Activated T-cell treated with anti-CD3 and anti-CD28 coated beads for 48 hours (primary cell): ENCODE data around the gene TMEM120A.

ENCODE experiments used
- DNase-seq: peaks from one replicate; pipeline ENCODE4 v3.0.0-alpha.2; 2020; ENCODE audit warnings: low read depth

Gene TMEM120A

GRCh38 chr7:75980430-75981202 lies 13.8 kb downstream of the TMEM120A start:
- no peak for DNase-seq

DNA sequence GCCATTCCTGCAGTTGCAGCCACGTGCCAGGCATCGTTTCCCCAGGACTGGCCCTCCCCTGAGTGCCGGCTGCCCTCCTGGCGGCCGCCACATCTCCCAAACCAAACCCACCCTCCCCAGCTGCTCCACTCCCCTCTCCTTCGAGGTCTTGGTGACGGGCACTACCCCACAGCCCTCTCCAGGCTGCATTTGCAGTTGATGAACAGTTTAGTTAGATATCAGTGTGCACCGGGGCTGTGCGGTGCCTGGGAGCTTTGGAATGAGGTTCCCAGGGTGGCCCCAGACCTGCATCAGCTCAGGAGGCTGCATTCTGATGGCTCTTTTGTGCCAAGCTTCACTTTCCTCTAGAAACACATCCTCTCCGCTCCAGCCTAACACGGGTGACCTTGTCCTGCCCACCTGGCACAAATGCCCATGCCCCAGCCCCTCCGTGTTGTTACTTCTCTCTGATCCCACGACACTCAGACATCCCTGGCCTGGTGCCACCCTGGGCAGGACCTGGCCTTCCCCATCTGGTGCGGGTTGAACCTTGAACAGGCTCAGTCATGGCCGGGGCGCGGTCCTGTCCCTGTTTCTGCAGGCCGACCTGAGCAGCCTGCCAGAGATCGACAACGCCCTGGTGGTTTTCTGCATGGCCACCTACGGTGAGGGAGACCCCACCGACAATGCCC lies 14.5 kb downstream of the TMEM120A start:
- DNase-seq: no peak

DNA sequence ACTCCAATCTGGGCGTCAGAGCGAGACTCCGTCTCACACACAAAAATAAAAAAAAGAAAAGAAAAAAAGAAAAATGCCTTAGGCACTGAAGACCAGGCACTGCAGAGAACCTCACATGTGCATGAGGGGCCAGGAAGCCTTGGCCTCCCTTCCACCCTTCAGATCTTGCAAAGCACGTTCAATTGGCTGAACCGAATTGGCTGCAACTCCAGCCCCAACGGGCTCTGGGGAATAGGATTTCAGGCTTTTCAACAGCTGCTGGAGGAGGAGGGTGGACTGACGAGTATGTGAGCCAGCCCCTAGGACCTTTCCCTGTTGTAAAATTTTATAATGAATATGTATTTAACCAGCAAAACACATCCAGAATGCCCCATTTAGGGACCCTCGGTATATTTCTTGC lies 16.7 kb downstream of the TMEM120A start:
- no peak for DNase-seq

DNA sequence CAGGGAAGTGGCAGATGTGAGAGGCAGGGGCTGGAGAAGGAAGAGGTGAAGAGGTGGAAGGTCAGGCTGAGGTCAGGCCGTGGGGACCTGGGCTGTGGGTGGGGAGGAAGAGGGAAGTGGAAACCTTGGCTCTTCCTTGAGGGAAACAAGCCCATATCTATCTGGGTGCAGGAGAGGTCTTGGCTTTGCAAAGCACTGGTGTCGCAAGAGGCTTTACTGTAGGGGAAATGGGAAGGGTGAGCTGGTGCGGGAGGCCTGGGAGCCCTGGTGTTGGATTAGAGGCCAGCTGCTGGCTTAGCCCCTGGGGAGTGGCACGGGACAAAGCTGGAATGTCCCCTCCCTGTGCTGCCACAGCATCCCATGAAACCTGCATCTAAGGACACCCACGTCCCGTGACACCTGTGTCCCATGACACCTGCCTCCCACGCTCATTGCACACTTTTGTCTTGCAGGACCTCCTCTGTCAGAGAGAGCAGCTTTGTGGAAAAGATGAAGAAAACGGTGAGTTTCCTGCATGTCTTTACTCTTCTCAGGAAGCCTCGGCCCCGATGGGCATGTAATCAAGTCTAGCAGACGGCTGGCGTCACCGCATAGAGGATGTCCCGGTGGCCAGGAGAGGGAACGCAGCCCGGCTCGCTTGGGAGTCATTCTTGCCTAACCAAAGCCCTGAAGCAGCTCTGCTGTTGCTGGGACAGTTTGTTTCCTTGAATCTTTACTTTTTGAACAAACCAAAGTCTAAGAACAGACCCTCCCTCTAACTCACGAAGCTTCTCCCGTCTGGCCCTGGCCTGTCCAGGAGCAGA lies 22.2 kb downstream of the TMEM120A start:
- DNase-seq: no peak

DNA sequence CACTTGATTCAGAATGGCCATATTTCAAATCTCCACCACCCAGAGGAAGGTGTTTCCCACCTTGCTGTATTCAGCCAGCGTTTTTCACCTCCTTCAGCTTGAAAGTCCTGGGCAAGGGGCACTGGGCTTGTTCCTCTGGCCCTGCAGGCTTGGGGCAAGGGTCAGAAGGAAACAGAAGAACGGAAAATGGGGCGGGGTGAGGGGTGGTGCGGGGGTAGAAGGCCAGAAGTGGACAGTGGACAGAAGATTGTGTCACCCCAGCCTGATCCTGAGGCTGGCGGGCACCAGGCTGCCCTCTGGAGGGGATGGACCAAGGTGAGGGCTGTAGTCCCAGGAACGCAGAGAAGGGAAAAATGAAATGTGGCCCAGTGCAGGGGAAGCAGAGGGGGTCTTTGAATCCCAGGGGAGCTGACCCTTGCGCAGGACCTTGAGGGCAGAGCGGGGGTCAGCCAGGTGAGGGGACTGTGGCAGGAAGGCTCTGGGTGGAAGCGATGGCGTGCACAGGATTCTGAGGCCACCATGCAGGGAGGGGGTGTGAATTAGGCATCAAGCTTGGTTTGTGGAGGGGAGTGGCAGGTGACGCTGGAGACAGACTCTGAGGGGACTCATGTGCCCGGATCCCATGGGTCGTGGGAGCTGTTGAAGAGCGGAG lies 23.0 kb downstream of the TMEM120A start:
- no peak for DNase-seq

DNA sequence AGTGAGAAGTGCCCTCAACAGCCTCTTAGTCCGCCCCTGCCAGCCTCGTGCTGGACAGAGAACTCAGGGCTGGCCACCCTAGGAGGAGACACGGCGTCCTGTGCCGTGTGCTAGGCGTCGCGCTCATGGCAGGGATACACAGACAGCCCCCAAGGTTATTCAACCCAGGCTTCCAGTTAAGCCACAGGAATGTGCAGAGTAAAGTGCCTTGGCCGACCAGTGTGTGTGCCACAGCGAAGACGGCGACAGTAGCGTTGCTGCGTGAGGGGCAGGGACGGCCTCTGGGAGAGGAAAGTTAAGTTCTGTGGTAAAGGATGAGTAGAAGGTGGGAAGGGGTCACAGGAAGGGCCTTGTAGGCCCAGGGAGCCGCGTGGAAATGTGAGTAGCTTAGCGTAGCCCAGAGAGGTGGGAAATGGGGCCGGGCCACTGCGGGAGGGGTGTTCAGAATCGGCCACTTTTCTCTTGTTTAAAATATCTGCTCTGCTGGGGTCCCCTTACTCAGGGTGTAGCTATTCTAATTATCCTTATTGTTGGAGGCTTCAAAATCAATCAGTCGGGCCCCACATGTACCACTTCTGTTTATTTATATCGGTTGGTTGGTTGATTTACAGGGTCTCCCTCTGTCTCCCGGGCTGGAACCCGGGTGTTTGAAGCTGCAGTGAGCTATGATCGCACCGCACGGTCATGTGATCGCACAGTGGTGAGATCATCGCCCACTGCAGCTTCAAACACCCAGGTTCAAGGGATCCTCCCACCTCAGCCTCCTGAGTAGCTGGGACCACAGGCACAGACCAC lies 24.5 kb downstream of the TMEM120A start:
- DNase-seq: no peak

DNA sequence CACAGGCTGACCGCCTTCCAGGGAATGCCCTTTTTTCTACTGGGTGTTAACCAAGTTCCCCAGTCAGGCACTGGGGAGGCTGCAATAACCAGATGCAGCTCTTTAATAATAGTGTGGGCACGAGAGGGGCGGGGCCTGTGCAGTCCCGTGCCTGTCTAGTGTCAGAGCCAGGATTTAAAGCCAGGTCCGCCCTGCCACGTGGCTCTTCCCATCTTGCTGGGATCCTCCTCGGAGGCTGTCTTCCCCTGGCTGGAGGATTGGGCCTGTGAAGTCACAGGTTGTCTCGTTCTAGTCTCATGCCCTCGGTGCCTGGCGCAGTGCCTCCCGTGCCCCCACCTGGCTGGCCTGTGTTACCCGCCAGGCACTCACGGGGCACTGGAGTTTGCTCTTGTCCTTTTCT lies 25.2 kb downstream of the TMEM120A start:
- DNase-seq: no peak

DNA sequence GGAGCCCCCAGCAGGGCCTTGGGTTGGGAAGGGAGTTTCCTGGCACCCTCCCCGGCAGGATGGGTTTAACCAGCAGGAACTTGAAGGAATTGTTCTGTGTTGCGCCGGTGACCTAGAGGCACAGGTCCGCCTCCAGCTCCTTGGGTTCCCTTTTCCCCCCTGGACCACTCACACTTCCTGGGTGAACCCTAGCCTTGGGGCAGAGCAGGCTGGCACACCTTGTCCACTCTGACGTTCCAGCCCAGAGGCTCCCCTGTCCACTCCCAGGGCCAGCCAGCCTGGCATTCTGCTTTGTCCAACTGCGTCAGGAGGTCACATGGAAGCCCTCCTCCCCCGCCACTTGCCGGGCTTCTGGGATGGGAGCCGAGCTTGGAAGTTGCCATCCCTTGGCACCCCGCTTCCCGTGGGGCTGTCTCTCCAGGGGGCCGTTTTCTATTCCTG lies 25.8 kb downstream of the TMEM120A start:
- no peak for DNase-seq

DNA sequence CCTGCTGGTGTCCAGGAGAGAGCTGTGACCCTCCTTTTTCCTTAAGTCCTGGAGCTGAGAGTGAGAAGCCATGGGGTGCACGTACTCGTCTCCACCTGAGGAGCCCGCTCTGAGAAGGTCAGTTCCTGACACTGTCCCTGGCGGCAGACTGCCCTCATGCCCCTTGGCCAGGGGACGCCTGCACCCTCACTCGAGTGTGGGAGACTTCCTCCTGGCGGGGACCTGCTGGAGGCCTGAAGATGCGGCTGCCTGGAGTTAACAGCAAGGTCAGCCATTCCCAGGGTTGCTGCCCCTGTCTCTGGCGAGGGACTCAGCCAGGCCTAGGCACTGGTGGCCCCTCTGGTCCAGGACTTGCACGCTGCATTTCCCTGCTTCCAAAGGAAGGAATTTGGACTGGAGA lies 26.4 kb downstream of the TMEM120A start:
- DNase-seq: no peak

DNA sequence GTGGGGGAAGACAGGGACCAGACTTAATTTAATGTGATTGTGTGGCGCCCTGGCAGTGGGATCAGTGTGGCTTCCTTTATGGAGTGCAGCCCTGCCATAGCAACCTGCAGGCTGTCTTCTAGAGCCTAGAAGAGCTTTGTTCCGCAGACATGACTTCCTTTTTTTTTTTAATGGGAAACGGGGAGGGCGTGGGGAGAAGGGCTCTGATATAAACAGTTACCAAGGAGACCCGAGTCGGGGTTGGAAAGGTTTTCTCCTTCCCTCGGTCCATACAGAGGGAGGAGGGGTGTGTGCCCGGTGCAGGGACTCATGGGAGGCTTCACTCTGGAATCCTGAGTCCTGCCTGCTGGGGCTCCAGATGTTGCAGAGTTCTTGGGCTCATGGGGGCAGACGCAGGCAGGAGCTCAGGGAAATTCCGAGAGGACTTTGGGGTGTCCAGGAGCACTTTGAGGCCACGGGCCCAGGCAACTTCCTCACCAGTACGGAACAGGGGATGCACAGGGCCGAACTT lies 26.9 kb downstream of the TMEM120A start:
- no peak for DNase-seq

- no peak for DNase-seq
Measured at GRCh38 chr7:75967055-75967454, 27.3 kb downstream of the TMEM120A start.

DNA sequence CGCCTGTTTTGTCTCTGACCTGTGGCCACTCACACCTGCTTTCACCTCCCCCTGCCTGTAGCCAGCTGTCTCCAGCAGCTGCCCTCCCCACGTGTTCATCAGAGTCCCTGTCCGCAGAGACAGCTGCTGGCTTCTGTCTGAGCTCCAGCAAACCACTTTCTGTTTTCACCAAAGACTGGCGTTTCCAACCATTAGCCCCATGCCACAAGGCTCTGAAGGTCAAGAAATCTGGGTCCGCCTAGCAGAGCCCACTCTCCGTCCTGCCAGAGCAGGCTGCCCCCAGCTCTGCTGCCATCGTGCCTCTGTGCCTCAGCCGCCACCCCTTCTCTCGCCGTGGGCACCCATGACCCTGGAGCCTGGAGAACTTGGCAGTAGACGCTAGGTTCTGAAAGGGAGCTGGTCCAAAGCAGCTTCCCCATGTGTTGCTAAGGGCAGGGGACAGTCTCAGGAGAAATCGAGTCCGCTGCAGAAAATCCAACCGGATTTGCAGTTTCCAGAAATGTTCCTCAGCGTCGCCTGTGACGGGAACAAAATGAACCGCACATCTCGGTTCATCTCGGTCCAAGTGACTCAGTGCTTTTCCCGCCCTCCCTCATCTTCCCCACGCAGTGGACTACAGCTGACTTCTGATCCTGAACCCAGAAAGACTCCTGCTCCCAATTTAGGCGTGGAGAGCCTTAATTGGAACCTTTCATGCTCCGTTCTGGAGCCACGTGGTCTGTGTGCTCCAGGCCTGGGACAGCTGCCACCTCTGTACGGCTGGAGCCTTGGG lies 28.0 kb downstream of the TMEM120A start:
- no peak for DNase-seq

DNA sequence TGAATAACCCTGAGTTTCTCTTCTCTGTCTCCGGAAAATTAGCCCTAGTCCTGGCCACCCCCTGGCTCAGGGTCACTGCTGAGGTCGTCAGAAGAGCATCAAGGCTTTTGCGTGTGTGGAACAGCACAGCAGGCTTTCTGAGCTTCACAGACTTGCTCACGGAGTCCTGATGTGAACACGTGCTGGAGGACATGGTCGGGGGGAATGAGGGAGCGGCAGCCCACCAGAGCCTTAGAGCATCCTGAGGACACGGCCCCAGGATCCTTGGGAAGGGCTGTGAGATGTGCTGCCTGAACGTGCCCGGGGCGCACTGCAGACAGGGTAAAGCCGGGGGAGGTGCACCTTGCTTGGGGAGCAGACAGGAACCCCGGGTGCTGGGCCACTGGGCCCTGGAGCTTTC lies 28.8 kb downstream of the TMEM120A start:
- no peak for DNase-seq

DNA sequence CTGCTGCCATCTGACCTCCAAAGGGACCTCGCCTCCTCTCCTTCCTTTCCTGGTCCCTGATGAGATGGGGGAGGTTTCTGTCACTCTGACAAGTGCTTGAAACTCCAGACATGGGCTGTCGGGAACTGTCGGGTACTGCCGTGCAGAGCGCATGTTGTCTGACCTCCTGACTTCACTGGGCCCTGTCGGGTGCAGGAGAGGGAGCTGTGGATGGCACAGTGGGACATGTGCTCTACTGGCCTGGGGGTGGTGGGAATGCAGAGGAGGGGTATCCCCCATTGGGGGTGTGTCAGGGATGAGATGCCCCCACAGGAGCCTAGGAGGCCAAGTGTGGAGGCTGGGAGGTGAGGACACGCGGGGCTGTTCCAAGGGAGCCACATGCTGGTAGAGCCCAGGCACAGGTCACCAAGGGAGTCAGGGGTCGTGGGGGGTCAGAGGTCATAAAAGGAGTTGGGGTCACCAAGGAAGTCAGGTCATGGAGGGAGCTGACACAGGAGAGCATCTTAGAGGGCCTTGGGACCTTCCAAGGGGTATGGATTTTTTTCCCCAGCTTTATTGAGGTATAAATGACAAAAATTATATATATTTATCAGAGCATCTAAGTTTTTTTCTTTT lies 30.9 kb downstream of the TMEM120A start:
- no peak for DNase-seq

DNA sequence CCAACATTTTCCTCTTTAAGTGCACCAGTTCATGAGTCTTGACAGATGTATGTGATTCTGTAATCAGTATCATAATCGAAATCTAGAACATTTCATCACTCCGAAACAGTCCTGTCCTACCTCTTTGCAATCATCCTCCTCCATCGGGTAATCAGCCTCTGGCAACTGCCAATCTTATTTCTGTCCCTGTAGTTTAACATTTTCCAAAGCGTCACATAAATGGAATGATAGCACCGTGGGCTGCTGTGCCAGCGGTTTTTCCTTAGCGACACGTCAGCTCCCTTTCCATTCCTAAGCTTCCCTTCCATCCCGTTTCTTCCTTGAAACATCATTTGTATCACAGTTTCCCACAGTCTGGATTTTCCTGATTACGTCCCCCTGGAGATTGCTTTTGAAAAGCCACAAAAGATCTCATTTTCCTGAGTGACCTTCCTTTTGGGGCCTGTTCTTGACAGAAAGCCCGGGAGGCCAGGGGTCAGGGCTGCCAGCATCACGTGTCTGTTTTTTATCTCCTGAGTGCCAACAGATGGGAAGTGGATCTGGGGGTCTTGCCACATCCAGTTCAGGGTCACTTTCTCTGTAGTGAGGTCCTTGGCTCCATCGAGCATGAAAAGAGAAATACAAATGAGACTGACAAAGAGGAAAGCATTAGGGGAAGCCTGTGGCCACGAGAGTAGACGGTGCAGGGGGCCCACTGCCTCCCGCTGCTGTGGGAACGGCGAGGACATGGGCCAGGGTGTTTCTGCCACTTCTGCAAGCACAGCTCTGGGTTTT lies 31.6 kb downstream of the TMEM120A start:
- DNase-seq: no peak

- no peak for DNase-seq
Measured at GRCh38 chr7:75961218-75961617, 33.2 kb downstream of the TMEM120A start.

DNA sequence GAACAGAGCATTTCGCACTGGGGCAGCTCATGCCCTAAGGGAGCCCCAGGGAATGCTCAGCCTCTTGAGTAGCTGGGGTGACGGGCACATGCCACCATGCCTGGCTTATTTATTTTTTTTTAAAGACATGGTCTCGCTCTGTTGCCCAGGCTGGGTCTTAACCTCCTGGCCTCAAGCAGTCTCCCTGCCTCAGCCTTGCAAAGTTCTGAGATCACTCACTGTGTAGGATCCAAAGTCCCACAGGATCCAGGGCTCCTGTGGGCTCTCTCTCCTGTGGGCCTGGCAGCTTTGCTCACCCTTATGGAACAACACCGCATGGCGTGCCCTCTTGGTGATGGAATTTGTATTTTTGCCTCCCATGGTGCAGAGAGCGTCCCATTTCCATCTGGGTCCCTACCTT lies 34.0 kb downstream of the TMEM120A start:
- no peak for DNase-seq

- DNase-seq: no peak
Measured at GRCh38 chr7:75958802-75959543, 35.4 kb downstream of the TMEM120A start.
